Activated CD4-positive, alpha-beta T cell treated with anti-CD3 and anti-CD28 coated beads, Interleukin-10, Interleukin-2, amounts not matched to agents 100 ng/mL and 50 ng/mL, durations not matched to agents 16 hours and 8 hours (primary cell): ENCODE results near the gene CMTM7.
"Not testable (repeated sequence)": the region's sequence is repeated elsewhere in the genome, so short reads cannot be mapped to it uniquely, and the experiment has no call there.

Experiments used
- DNase-seq: peaks from one replicate; pipeline ENCODE4 v3.0.0-alpha.2; 2020

The CMTM7 gene

DNA sequence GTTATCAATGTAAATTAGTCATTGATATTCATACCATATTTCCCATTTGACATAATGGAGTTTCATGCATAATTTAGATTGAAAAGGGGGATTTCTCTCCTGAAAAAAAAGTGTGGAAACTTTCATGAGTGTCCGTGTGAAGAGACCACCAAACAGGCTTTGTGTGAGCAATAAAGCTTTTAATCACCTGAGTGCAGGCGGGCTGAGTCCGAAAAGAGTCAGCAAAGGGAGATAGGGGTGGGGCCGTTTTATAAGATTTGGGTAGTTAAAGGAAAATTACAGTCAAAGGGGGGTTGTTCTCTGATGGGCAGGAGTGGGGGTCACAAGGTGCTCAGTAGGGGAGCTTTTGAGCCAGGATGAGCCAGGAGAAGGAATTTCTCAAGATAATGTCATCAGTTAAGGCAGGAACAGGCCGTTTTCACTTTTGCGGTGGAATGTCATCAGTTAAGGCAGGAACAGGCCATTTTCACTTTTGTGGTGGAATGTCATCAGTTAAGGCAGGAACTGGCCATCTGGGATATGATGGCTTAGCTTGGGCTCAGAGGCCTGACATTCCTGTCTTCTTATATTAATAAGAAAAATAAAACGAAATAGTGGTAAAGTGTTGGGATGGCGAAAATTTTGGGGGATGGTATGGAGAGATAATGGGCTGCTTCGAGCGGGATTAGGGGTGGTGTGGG is 69.3 kb downstream of the CMTM7 start:
- not testable (repeated sequence) for DNase-seq

DNA sequence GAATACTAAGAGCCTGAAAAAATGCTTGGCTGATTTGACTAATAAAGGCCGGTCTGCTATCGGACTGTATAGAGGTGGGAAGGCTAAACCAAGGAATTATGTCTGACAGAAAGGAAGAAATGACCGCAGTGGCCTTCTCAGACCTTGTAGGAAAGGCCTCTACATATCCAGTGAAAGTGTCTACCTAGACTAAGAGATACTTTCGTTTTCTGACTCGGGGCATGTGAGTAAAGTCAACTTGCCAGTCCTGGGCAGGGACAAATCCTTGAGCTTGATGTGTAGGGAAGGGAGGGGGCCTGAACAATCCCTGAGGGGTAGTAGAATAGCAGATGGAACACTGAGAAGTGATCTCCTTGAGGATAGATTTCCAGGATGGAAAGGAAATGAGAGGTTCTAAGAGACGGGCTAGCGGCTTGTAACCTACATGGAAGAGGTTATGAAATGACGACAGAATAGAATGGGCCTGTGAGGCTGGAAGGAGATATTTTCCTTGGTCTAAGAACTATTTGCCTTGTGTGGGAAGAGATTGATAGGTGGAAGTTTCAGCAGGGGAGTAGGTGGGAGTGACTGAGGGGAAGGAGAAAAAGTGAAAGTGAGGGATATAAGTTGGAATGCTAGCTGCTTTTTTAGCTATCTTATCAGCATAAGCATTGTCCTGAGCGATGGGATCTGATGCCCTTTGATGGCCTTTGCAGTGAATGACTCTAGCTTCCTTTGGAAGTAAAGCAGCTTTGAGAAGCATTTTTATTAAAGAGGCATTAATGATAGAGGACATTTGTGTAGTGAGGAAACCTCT is 70.7 kb downstream of the CMTM7 start:
- peak; percentile 41 for DNase-seq

DNA sequence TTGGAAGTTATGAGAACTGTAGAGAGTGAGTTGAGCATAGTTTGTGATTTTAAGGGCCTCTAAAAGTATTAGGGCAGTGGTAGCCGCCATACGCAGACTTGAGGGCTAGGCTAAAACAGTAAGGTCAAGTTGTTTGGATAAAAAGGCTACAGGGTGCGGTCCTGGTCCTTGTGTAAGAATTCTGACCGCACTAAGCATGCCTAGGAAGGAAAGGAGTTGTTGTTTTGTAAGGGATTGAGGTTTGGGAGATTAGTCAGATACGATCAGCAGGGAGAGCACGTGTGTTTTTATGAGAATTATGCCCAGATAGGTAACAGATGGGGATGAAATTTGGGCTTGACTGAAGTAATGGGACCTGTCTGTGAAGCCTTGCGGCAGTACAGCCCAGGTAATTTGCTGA is 71.8 kb downstream of the CMTM7 start:
- DNase-seq = not testable (repeated sequence)

DNA sequence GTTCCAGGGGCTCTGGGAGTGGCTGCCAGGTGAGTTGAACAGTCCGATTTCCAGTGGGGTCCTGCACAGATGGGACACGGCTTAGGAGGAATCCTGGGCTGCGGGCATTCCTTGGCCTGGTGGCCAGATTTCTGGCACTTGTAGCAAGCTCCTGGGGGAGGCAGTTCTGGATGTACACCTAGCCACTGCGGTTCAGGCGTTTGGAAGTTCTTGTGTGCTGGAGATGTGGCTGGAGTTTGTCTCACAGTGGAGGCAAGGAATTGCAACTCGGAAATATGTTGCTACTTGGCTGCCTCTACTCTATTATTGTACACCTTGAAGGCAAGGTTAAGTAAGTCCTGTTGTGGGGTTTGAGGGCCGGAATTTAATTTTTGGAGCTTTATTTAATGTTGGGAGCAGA is 73.1 kb downstream of the CMTM7 start:
- DNase-seq = not testable (repeated sequence)

DNA sequence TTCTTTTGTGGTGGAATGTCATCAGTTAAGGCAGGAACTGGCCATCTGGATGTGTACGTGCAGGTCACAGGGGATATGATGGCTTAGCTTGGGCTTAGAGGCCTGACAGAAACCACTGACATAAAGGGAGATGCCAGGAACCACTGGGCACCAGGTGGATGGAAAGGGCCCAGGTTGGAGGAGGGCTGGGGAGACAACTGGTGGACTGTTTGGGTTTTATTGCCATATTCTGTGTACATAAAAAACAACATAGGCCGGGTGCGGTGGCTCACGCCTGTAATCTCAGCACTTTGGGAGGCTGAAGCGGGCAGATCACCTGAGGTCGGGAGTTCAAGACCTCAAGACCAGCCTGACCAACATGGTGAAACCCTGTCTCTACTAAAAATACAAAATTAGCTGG is 75.2 kb downstream of the CMTM7 start:
- not testable (repeated sequence) for DNase-seq

DNA sequence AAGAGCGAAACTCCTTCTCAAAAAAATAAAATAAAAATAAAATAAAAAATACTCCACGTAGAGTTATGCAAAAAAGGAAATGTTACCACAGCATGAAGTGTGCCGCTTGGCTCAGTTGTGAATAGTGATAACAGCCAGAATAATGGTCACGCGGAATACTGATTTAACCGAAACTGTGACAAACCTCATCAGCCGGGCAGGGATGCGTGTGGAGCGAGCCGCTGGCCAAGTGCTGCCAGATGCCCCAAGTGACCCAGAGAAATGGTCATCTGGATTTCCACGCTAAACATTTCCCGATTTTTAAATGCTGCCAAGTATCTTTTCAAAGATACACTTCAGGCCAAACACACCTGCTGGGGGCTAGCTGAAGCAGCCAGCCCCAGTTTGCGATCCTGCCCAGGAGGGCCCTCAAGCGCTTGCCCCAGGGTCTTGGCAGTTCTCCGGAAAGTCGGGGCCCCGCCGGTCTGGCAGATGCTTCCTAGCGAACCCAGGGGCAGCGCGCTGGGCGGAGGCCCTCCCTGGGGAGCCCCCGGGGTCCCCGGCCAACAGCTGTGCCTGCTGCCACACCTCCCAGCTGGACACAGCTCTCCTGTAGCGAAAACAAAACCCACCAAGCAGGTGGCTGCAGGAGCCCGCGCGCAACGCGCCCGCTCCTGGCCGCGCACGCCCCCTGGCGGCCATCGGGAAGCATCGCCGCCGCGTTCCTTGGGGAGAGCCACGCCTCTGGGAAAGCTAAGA is 75.8 kb downstream of the CMTM7 start:
- peak; percentile 73 for DNase-seq

DNA sequence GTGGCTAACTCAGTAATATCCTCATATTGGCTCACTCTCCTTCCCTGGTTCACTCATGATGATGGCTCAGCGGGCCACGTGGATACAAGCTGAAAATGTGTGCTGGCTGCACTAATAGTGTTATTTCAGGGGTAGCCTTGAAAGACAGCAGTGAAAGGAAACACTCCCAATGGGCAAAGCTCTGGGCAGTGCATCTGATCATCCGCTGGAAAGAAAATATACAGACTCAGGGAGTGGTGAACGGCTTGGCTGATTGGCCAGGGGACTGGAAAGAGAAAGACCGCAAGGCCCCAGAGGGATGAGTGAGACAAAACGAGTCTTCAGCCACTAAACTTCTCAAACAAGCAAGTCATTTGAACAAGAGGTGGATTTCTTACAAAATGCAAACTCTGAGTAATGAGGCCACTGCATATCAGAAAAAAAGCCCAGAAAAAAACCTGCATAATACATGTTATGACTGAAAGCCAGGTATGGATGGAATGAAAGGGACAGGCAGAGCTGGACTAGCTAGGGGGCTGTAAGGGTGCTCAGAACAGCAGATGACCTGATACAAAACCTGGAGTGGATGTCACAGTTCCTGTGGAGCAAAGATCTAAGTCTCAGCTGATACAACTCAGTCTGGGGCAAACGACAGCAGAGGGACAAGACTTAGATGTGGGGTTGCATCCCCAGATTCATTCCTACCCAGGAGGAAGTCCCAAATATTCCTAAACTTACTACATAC is 77.7 kb downstream of the CMTM7 start:
- peak; percentile 15 for DNase-seq

DNA sequence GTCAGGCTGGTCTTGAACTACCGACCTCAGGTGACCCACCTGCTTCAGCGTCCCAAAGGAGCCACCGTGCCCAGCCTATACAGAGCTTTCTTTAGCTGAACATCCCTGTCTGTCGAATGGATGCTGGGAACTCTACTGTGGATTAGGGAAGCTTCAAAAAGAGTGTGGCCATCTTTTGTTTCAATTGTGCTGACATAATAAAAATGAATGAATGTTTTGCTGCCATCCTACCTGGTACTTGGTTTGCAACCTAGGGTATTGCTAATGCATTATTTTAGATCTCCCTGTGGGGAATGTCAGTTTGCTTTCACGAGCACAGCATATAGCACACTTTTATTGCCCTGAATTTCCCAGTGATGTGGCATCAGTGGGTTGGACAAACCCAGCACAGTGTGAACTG is 78.7 kb downstream of the CMTM7 start:
- DNase-seq = no peak

DNA sequence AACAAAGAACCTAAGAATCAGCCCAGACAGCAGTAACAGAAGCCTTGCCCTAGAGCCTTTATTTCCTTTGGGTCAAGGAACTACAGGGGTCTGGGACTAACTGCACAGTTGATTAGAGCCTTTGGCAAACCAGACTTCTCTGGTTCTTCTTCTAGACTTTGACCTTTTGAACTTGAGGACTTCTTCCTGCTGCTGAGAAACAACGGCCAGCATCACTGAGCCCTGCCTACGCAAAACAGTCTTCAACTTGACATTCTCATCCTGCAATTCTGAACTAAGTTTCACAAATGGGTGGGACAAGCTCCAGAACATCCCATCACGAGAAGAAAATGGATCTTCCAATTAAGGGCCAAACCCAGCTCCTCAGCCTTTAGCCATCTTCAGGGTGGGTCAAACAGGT is 79.6 kb downstream of the CMTM7 start:
- DNase-seq = no peak

DNA sequence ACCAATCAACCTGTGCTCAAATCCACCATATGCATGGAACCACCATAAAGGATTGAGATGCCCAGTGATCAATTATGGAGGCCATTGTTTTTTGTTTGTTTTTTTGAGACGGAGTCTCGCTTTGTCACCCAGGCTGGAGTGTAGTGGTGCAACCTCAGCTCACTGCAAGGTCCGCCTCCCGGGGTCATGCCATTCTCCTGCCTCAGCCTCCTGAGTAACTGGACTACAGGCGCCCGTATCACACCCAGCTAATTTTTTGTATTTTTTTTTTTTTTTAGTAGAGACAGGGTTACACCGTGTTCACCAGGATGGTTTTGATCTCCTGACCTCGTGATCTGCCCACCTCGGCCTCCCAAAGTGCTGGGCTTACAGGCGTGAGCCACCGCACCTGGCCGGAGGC is 80.5 kb downstream of the CMTM7 start:
- DNase-seq = not testable (repeated sequence)

DNA sequence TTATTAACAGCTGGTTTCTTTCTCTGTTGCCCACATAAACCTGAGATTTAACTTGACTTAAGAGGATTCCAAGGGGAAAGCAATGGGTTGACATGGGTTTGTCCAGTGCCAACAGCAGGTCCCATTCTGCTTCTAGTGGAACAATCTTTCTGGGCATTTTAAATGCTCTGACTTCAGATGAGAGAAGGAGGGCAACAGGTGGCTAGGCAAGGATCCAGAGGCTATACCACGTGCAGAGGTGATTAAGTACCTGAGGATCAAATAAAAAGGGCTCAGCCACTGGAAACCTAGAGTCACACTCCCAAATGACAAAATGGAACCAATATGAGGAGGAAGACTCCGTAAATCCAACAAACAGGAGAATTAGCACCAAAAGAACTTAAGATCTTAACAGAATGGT is 82.5 kb downstream of the CMTM7 start:
- no peak for DNase-seq

DNA sequence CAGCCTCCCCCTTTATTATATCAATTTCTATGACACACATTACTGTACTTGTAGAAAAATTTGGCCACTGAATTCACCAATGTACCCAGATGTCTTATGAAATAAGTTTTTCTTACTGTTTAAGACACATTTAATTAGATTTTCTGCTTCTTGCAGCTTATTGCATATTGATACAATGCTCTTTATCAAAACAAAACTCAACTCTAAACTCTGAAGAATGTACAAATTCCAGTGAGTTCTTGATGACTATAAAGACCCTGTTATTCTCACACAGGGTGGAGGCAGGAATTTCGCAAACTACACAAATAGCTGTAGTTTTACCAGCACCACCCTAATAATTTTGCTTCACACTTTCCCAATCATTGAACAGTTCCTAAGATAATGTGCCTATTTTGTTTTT is 89.0 kb downstream of the CMTM7 start:
- no peak for DNase-seq

DNA sequence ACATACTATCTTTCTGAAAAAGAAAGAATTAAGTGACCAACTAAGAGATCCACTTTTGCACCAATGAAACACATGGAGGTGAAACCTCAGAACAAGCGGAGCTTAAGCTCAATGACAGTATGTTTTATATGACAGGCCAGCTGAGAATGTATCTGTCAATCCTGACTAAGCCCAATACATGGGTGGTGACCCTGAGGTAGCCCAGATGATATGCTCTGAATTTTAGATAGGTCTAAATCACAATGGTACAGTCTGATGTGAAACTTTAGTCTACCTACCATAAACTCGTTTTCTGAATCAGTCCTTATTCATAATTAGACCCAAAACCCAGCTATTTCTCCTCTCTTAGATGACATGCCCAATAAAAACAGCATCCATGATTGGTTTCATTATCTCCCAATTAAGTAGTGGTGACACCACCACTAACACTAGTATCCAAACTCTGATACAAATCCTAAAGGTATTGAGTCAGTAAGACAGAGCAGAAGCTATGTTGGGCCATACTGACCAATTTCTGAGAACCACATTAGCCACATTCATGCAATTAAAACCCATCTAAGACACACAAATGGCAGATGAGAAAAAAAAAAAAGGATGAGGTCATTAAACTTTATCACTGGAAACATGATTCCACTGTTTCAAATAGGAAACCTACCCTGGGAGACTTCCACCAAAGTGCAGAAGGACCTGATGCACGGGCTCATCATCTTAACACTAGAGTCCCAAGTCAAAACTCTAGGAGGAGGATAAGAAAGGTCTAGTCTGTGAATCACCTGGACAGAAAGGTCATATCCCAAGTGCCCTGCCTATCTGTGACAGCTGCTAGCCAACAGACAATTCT is 90.4 kb downstream of the CMTM7 start:
- DNase-seq = no peak

DNA sequence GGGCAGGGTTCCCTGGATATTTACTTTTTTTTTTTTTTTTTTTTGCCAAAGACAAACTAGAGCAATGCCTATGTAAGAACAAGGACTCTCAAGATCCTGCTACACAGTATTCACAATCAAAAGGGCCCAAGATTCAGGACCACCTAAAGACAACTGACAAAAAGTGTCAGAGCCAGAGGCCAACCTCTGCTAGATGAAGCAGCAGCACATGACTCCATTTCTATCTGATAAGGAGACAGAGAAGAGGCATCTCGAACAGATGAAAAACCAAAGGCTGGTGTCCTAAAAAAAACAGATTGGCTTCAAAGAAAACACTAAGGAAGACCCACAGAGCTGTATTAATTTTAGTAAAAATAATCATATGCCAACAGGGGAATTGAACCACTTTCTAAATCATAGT is 91.0 kb downstream of the CMTM7 start:
- DNase-seq = no peak

DNA sequence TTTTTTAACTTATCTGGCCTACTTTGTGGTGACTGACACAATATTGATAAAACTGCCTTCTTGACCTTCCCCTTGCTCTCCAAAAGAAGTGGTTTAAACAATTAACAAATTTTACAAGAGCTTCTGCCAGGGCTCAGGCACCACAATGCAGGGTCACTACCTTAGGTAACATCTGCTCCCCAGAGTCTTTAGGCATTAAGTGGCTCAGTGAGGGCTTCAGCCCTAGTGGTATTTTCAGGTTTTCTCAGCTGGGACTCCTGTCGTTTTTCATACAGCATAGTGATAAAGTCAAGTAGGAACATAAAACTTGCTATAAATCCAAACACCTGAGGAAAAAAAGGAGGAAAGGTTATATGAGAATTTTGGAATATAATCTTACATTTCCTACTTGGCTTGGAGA is 92.1 kb downstream of the CMTM7 start:
- DNase-seq = no peak

DNA sequence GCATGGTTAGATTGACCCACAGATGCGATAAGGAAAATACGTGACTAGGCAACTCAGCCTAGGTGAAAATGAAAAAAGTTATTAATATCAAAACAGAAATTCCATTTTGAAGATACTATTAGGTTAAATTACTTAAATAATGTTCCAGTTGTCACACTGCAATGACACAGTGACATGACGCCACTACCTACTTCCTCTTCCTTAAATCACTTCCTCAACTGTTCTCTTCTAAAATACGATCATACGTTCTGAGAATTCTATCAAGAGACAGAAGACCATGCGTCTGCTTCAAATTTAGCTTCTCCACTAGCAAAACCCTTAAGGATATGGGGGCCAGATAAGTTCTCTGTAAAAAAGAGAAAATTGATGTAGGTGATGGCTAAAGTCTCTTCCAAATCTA is 92.8 kb downstream of the CMTM7 start:
- no peak for DNase-seq

DNA sequence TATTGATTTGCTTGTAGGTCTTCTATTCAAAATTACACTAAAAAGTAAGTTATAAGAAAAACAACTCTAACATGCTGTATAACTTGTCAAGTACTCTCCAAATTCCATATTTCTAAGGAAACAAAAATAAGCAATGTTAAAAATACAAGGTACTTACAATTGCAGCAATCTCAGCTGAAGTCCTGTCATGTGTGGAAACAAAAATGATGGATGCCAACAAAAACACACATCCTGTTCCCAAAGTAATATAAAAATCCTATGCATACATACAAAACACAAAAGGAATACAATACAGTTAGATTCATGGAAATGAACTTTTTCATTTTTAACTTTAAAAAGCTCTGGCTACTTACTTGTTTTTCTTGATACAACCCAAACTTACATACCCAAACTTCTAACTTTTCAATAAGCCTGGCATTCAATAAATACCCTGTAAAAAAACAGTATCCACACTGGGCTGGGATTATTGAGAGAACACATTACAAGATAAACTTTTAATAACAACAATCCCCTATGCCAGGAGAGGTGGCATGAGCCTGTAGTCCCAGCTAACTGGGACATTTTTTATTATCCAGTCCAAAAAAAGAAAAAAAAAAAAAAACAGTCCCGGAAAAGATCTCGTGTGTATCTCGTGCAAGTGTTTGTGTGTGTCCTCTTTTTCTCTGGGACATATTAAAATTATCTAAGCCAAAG is 96.3 kb downstream of the CMTM7 start:
- no peak for DNase-seq

DNA sequence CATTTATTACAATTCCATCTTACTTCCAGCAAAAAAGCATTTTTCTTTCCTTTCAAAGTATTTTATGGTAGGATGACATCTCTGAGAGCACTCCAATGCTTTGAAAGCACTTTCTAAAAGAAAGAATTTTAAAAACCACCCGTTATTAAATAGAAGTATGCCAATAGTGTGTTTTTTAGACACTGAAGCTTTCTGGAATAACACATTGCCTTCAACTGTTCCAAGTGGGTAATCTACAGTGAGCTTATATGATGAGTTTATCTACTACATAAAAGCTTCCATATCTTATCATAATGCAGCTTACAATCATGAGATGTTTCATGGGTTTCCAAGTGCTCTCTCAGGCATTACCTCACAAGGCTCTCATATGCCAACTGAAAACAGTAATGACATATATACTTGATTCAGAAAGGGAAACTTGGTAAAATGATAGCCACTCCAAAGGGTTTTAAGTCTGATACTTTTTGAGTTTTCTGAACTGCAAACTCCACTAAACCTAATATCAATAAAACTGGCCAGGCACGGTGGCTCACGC is 96.9 kb downstream of the CMTM7 start:
- DNase-seq = no peak

DNA sequence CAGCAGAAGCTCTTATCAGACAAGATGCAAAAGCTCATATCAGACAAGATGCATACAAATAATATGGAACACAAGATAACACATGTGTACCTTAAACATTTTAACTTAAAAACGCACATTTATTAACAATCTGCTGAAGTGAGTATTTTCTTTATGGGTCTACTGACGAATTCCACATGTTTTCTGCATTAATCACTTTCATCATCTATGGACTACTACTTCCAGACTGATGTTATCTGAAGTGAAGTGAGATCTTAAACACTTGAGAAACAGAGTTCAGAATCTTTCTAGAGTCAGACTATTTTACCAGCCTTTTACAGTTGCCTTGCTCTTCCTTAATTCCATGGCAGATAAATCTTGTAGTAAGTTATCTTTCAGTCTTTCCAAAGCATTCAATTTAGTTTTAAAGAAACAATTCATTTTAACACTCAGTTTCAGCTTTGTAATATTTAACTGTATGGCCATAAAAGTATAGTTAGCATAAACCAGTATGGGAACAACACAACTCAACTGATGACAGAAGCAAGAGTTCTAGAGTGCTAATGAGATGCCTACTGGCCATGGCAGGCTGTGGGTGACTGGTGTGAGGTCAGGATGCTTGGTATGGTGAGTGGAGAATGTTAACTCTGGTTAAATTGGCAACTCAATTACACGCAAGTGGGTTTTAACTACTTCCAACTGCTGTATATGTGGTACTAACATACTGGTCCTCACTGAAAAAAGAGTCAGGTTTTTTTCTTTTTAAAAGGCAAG is 101.2 kb downstream of the CMTM7 start:
- no peak for DNase-seq
